HG02973 (cell line): ENCODE results near the gene STUB1.
"Not testable (repeated sequence)": the region's sequence is repeated elsewhere in the genome, so short reads cannot be mapped to it uniquely, and the experiment has no call there.

Experiments
- ATAC-seq: cut with Tn5 transposase; IDR thresholded peaks from one replicate; pipeline ENCODE4 v1.9.1; 2021; ENCODE audit warnings: moderate library complexity; ENCODE audit not compliant: unreplicated experiment

STUB1 gene

GRCh38 chr16:678209-678857 lies 1.9 kb upstream of the STUB1 start:
- no peak for ATAC-seq

GRCh38 chr16:678858-679813 lies 1.1 kb upstream of the STUB1 start:
- no peak for ATAC-seq

- no peak for ATAC-seq
Observed at GRCh38 chr16:680625-680945, 375 bp downstream of the STUB1 start.

GRCh38 chr16:680967-681745 lies 946 bp downstream of the STUB1 start:
- no peak for ATAC-seq

GRCh38 chr16:681746-682427 lies 1.7 kb downstream of the STUB1 start:
- ATAC-seq, result no peak

GRCh38 chr16:682493-683395 lies 2.5 kb downstream of the STUB1 start:
- ATAC-seq, result no peak

GRCh38 chr16:683396-684070 lies 3.3 kb downstream of the STUB1 start:
- ATAC-seq, result no peak

GRCh38 chr16:684071-684794 lies 4.0 kb downstream of the STUB1 start, which contains the start of gene JMJD8:
JMJD8 (minus strand) TSS chr16:684334; CDS start chr16:684319, 15 bp downstream.
- peak; percentile 56 for ATAC-seq

GRCh38 chr16:684961-685696 lies 4.9 kb downstream of the STUB1 start:
- no peak for ATAC-seq

GRCh38 chr16:685967-686366 lies 5.8 kb downstream of the STUB1 start:
- ATAC-seq, result no peak

GRCh38 chr16:686459-687260 lies 6.5 kb downstream of the STUB1 start:
- no peak for ATAC-seq

GRCh38 chr16:687499-687898 lies 7.3 kb downstream of the STUB1 start:
- no peak for ATAC-seq

- no peak for ATAC-seq
Observed at GRCh38 chr16:689175-689897, 9.1 kb downstream of the STUB1 start.

- ATAC-seq, result not testable (repeated sequence)
Observed at GRCh38 chr16:691242-691641, 11.0 kb downstream of the STUB1 start.

GRCh38 chr16:692356-693108 lies 12.3 kb downstream of the STUB1 start:
- no peak for ATAC-seq

- no peak for ATAC-seq
Observed at GRCh38 chr16:693364-693763, 13.2 kb downstream of the STUB1 start.
